Stomach smooth muscle (tissue), 2 donors: Measurements from ENCODE around the gene ZSCAN4.

Experiments
- H3K27ac ChIP-seq: one replicate; pipeline ENCODE4 v1.7.0; 2013; ENCODE audit warnings: mild to moderate bottlenecking, low read length, inconsistent platforms
- H3K27me3 ChIP-seq, 2 donors: one replicate each; pipeline ENCODE4 v1.7.0; 2013; ENCODE audit warnings: low read length in 2 of 2; ENCODE audit not compliant: insufficient read depth in 2 of 2, control insufficient read depth in 1 of 2
- H3K36me3 ChIP-seq, 2 donors: one replicate each; pipeline ENCODE4 v1.7.0; 2013; ENCODE audit warnings: low read length in 2 of 2; ENCODE audit not compliant: control insufficient read depth in 2 of 2, insufficient read depth in 2 of 2
- H3K4me1 ChIP-seq: one replicate; pipeline ENCODE4 v1.7.0; 2013; ENCODE audit warnings: low read length; ENCODE audit not compliant: control insufficient read depth, insufficient read depth
- H3K4me3 ChIP-seq, 2 donors: one replicate each; pipeline ENCODE4 v1.7.0; 2013; ENCODE audit warnings: low read length in 2 of 2
- H3K9ac ChIP-seq, 2 donors: one replicate each; pipeline ENCODE4 v1.7.0; 2013; ENCODE audit warnings: low read length in 2 of 2, mild to moderate bottlenecking in 1 of 2
- H3K9me3 ChIP-seq, 2 donors: one replicate each; pipeline ENCODE4 v1.7.0; 2013; ENCODE audit warnings: low read length in 2 of 2; ENCODE audit not compliant: control insufficient read depth in 2 of 2
- donor health status: healthy.
- donor health status: Pancreatic carcinoma.

ZSCAN4 gene

GRCh38 chr19:57668635-57669034 lies at the start of gene ZSCAN4:
Gene ZSCAN4, plus strand, starts transcription at chr19:57668935. Its CDS starts 7,211 bp downstream, at chr19:57676146.
- Histone ChIP-seq H3K36me3 (no peaks in the 10 kb centered on the region), H3K27ac (no peak within 1 kb of the TSS), H3K9ac (no peak within 1 kb of the TSS), H3K9me3 (no peaks in the 10 kb centered on the region), H3K4me3 (no peak within 1 kb of the TSS), H3K4me1 (no peaks in the 10 kb centered on the region), H3K27me3 (peaks cover 0 to 2% of the 10 kb centered on the region in 2 donors)

GRCh38 chr19:57620673-57621348 lies 47.9 kb upstream of the ZSCAN4 start:
- H3K36me3 ChIP-seq: peaks cover 71 to 79% of the 10 kb centered on the region in 2 donors
- H3K27me3 ChIP-seq: no peaks in the 10 kb centered on the region
- no peaks in the 10 kb centered on the region for H3K4me1 ChIP-seq
- no peak overlapping the region for H3K27ac ChIP-seq
- H3K9ac ChIP-seq: no peak overlapping the region
- peaks cover 79 to 85% of the 10 kb centered on the region in 2 donors for H3K9me3 ChIP-seq
- peak overlapping the region; percentile 1 to 45 for H3K4me3 ChIP-seq

GRCh38 chr19:57623091-57623490 lies 45.6 kb upstream of the ZSCAN4 start:
- Histone ChIP-seq H3K4me1 (no peaks in the 10 kb centered on the region), H3K9ac (no peak overlapping the region), H3K9me3 (peaks cover 56 to 67% of the 10 kb centered on the region in 2 donors), H3K36me3 (peaks cover 50 to 57% of the 10 kb centered on the region in 2 donors), H3K27me3 (no peaks in the 10 kb centered on the region), H3K4me3 (no peak overlapping the region), H3K27ac (no peak overlapping the region)

- Histone ChIP-seq H3K9me3 (peaks cover 9% of the 10 kb centered on the region in 2 donors), H3K9ac (peak within 1 kb of the TSS; percentile 74 to 88), H3K27me3 (no peaks in the 10 kb centered on the region), H3K36me3 (peaks cover 13 to 22% of the 10 kb centered on the region in 2 donors), H3K4me1 (peaks cover 5% of the 10 kb centered on the region), H3K27ac (peak within 1 kb of the TSS; percentile 69), H3K4me3 (peak within 1 kb of the TSS; percentile 85 to 93)
Observed at GRCh38 chr19:57632987-57633831, 35.5 kb upstream of the ZSCAN4 start, which contains the start of gene ZNF211. Gene ZNF211, plus strand, starts transcription at chr19:57633168. Its CDS starts 179 bp downstream, at chr19:57633347.

GRCh38 chr19:57633832-57634131 lies 35.0 kb upstream of the ZSCAN4 start:
- peaks cover 7 to 9% of the 10 kb centered on the region in 2 donors for H3K9me3 ChIP-seq
- peaks cover 15 to 26% of the 10 kb centered on the region in 2 donors for H3K36me3 ChIP-seq
- peaks cover 5% of the 10 kb centered on the region for H3K4me1 ChIP-seq
- no peaks in the 10 kb centered on the region for H3K27me3 ChIP-seq
- peak overlapping the region; percentile 85 to 93 for H3K4me3 ChIP-seq
- no peak overlapping the region for H3K27ac ChIP-seq
- H3K9ac ChIP-seq: peak overlapping the region; percentile 74 to 88

- Histone ChIP-seq H3K9me3 (peaks cover 28 to 32% of the 10 kb centered on the region in 2 donors), H3K4me1 (peaks cover 5% of the 10 kb centered on the region), H3K4me3 (no peak overlapping the region), H3K27me3 (no peaks in the 10 kb centered on the region), H3K36me3 (peaks cover 48 to 56% of the 10 kb centered on the region in 2 donors), H3K27ac (no peak overlapping the region), H3K9ac (no peak overlapping the region)
Observed at GRCh38 chr19:57637379-57637778, 31.4 kb upstream of the ZSCAN4 start.

- H3K4me3 ChIP-seq: peak overlapping the region in 1 of 2 donors; percentile 15
Observed at GRCh38 chr19:57641715-57642234, 27.0 kb upstream of the ZSCAN4 start.

GRCh38 chr19:57642396-57643046 lies 26.2 kb upstream of the ZSCAN4 start:
- Histone ChIP-seq H3K9ac (no peak overlapping the region), H3K36me3 (peaks cover 42 to 45% of the 10 kb centered on the region in 2 donors), H3K4me3 (peak overlapping the region in 1 of 2 donors; percentile 15), H3K4me1 (no peaks in the 10 kb centered on the region), H3K9me3 (peaks cover 34 to 41% of the 10 kb centered on the region in 2 donors), H3K27me3 (no peaks in the 10 kb centered on the region), H3K27ac (no peak overlapping the region)

More at GRCh38 chr19:57641715-57642234, 27.0 kb upstream of the ZSCAN4 start:
- H3K27me3 ChIP-seq: no peaks in the 10 kb centered on the region
- peaks cover 46 to 51% of the 10 kb centered on the region in 2 donors for H3K36me3 ChIP-seq
- peaks cover 39 to 41% of the 10 kb centered on the region in 2 donors for H3K9me3 ChIP-seq
- no peaks in the 10 kb centered on the region for H3K4me1 ChIP-seq
- H3K27ac ChIP-seq: no peak overlapping the region
- no peak overlapping the region for H3K9ac ChIP-seq

GRCh38 chr19:57643734-57644133 lies 25.0 kb upstream of the ZSCAN4 start:
- no peaks in the 10 kb centered on the region for H3K27me3 ChIP-seq
- H3K4me1 ChIP-seq: no peaks in the 10 kb centered on the region
- H3K9me3 ChIP-seq: peaks cover 30 to 41% of the 10 kb centered on the region in 2 donors
- H3K4me3 ChIP-seq: no peak overlapping the region
- peaks cover 39 to 40% of the 10 kb centered on the region in 2 donors for H3K36me3 ChIP-seq
- no peak overlapping the region for H3K27ac ChIP-seq
- H3K9ac ChIP-seq: no peak overlapping the region

GRCh38 chr19:57648331-57649003 lies 20.3 kb upstream of the ZSCAN4 start:
- H3K9ac ChIP-seq: no peak overlapping the region
- peaks cover under 1 to 6% of the 10 kb centered on the region in 2 donors for H3K9me3 ChIP-seq
- H3K4me3 ChIP-seq: no peak overlapping the region

More at GRCh38 chr19:57648331-57649003, 20.3 kb upstream of the ZSCAN4 start:
- Histone ChIP-seq H3K4me1 (no peaks in the 10 kb centered on the region), H3K27me3 (no peaks in the 10 kb centered on the region), H3K27ac (no peak overlapping the region), H3K36me3 (no peaks in the 10 kb centered on the region)
